ENCODE results near the gene PIWIL4. TPM values are rescaled to one million over a fixed set of nuclear protein-coding genes. Genes with fewer than 3 reads are reported as not detected.

PIWIL4 gene
- total and polyA plus RNA-seq, 2 of the 8 experiments (the other 6 are each of a cell fraction or from before 2014, with no cell fraction given), result 0.51 to 0.52 TPM

DNA sequence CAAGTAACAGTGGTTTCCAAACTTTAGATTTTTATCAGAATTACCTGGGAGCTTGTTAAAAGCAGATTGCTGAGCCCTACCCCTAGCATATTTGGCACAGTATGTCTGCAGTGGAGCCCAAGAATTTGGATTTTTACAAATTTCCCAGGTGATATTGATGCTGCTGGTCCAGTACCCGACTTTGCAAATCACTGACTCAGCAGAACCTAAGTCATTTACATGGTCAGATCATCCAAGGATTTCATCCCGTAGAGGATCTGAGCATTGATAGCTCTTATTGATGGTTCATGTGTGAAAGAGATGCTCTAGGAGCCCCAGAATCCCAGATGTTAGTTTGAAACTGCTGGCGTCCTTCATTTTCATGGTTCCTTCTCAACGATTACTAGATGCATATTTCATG lies 48.9 kb upstream of the PIWIL4 start:
- WGBS, 2 experiments (ENCODE audit: extremely low coverage in 1 of 2, insufficient coverage in 1 of 2, insufficient read length in 1 of 2, insufficient replicate concordance in 2 of 2, low coverage in 1 of 2, low lambda C conversion rate in 2 of 2, missing lambda C conversion rate in 1 of 2), result 73% methylated on average over 4 of the region's 4 CpGs; no CpG with 5 or more reads in 1 of the 2 experiments

More for the DNA sequence above, 48.9 kb upstream of the PIWIL4 start:
- H2BK120ac ChIP-seq (replicated peaks; ENCODE audit: low read depth, low read length), result no peak overlapping the region
- TF ChIP-seq BCL11A (IDR thresholded peaks at IDR 0.05; ENCODE audit: low read depth in 2 of 2, low read length in 2 of 2), result no peak
- peak; percentile 44; the same call in 1 of the 2 replicates for TF ChIP-seq MAFK (IDR thresholded peaks at IDR 0.05; ENCODE audit: low read depth, low read length)
- no peaks in the 10 kb centered on the region for H3K36me3 ChIP-seq (ENCODE audit: control insufficient read depth in 2 of 4, insufficient read depth in 4 of 4, low read length in 3 of 4)
- no peak overlapping the region for H2BK5ac ChIP-seq (ENCODE audit: low read depth, low read length)
- no peaks in the 10 kb centered on the region for H3K79me2 ChIP-seq (ENCODE audit: control insufficient read depth in 1 of 2, insufficient read depth in 2 of 2, low read length in 2 of 2)
- H3K27ac ChIP-seq (ENCODE audit: low read depth, low read length), result no peak overlapping the region
- H3K56ac ChIP-seq (replicated peaks; ENCODE audit: insufficient read length, low read depth, low read length), result no peak overlapping the region
- H3K9ac ChIP-seq (replicated peaks in 1 of 4; ENCODE audit: extremely low read depth in 1 of 4, low read depth in 3 of 4, low read length in 3 of 4), result no peak overlapping the region
- H3K9me3 ChIP-seq (ENCODE audit: insufficient read depth in 2 of 2, low read depth in 1 of 2, low read length in 1 of 2), result no peaks in the 10 kb centered on the region
- DNase-seq (ENCODE audit: low read depth in 1 of 2, low spot score in 2 of 2) (no peak), FAIRE-seq (no peak)
- H4K91ac ChIP-seq (replicated peaks; ENCODE audit: insufficient read length, low read length), result no peak overlapping the region
- POLR2A ChIA-PET (ENCODE audit: partially characterized antibody), result no interaction called here
- no peak overlapping the region for H2BK12ac ChIP-seq (ENCODE audit: low read depth, low read length)
- H3K18ac ChIP-seq (ENCODE audit: extremely low read depth, low read length), result no peak overlapping the region
- no peak overlapping the region for H2AK5ac ChIP-seq (ENCODE audit: low read depth, low read length)
- no peak overlapping the region for H3K4me3 ChIP-seq (ENCODE audit: extremely low read depth in 1 of 4, insufficient read depth in 2 of 4, low read depth in 3 of 4, low read length in 4 of 4)
- CTCF ChIA-PET (ENCODE audit: partially characterized antibody), result interaction anchor here (0.6 to 1.6 kb wide), 7 partner anchors 10 to 334 kb away, joined by 3 to 6 read pairs (median 3); partner anchors contain the start of gene FUT4
- H2AFZ ChIP-seq (ENCODE audit: low read length), result no peak overlapping the region
- no peak overlapping the region for H3K14ac ChIP-seq (ENCODE audit: insufficient read length)
- H4K20me1 ChIP-seq (replicated peaks in 1 of 2; ENCODE audit: control insufficient read depth in 1 of 2, insufficient read depth in 2 of 2, low read length in 2 of 2), result no peaks in the 10 kb centered on the region
- no peak overlapping the region for H2BK20ac ChIP-seq (ENCODE audit: low read length)
- H4K5ac ChIP-seq (ENCODE audit: insufficient read length, low read depth, low read length), result no peak overlapping the region
- H3K4me2 ChIP-seq (ENCODE audit: insufficient read depth in 1 of 2, low read depth in 2 of 2, low read length in 2 of 2), result no peak overlapping the region
- H3K23me2 ChIP-seq (ENCODE audit: low read depth, low read length), result no peaks in the 10 kb centered on the region
- H4K8ac ChIP-seq (ENCODE audit: extremely low read depth, insufficient read depth, low read length), result no peak overlapping the region
- H3K4me1 ChIP-seq (replicated peaks in 1 of 4; ENCODE audit: control insufficient read depth in 3 of 4, insufficient read depth in 4 of 4, low read length in 3 of 4), result no peaks in the 10 kb centered on the region
- H3K27me3 ChIP-seq (replicated peaks in 1 of 4; ENCODE audit: control insufficient read depth in 3 of 4, extremely low read depth in 1 of 4, insufficient read depth in 3 of 4, low read length in 3 of 4), result peaks cover 0 to 2% (median 2%) of the 10 kb centered on the region in 4 experiments; a peak in 3 of 7 replicates
- H3K23ac ChIP-seq (ENCODE audit: insufficient read length), result no peak overlapping the region
- H2BK15ac ChIP-seq (ENCODE audit: low read length), result no peak overlapping the region
- no peaks in the 10 kb centered on the region for H3K79me1 ChIP-seq (ENCODE audit: low read depth, low read length)
- H3K4ac ChIP-seq (replicated peaks; ENCODE audit: insufficient read length, low read depth, low read length), result no peak overlapping the region
